SJSA1 (cell line): Measurements from ENCODE around the gene TGM6. TPM values are rescaled to one million over a fixed set of nuclear protein-coding genes. Genes with fewer than 3 reads are reported as not detected.

Experiments used
- DNase-seq, 2 experiments: peaks; one replicate each; pipeline ENCODE4 v3.0.0-alpha.2; 2015 to 2020; ENCODE audit warnings: low spot score in 2 of 2, low read depth in 1 of 2
- H3K27ac ChIP-seq: fragments of 250-450 bp; sonication (Bioruptor Pico); 2 replicates; pipeline ENCODE4 v1.5.1; 2020; ENCODE audit warnings: mild to moderate bottlenecking, moderate library complexity
- H3K27me3 ChIP-seq: fragments of 250-450 bp; sonication (Bioruptor Pico); replicated peaks from 2 replicates; pipeline ENCODE4 v1.5.1; 2020; ENCODE audit warnings: mild to moderate bottlenecking, moderate library complexity
- H3K36me3 ChIP-seq: fragments of 250-450 bp; sonication (Bioruptor Pico); 2 replicates; pipeline ENCODE4 v1.5.1; 2020; ENCODE audit warnings: mild to moderate bottlenecking
- H3K4me1 ChIP-seq: fragments of 250-450 bp; sonication (Bioruptor Pico); replicated peaks from 2 replicates; pipeline ENCODE4 v1.6.1; 2021; ENCODE audit warnings: mild to moderate bottlenecking
- H3K4me3 ChIP-seq: fragments of 250-450 bp; sonication (Bioruptor Pico); 2 replicates; pipeline ENCODE4 v1.5.1; 2020; ENCODE audit warnings: mild to moderate bottlenecking
- H3K9me3 ChIP-seq: fragments of 250-450 bp; sonication (Bioruptor Pico); replicated peaks from 2 replicates; pipeline ENCODE4 v1.5.1; 2020; ENCODE audit warnings: mild to moderate bottlenecking
- total RNA-seq: library from RNA; depleted of rRNA; stranded (reverse); fragments of >200 nt; shearing (Covaris generic); gene quantifications from 2 replicates; pipeline ENCODE4 v1.2.3, GENCODE V29; 2014

Gene TGM6
- total RNA-seq, 1 experiment from 2014 or later, result not detected

- Histone ChIP-seq H3K27ac (no peak overlapping the region), H3K27me3 (peaks cover 17% of the 10 kb centered on the region), H3K36me3 (no peaks in the 10 kb centered on the region), H3K4me3 (no peak overlapping the region), H3K9me3 (no peaks in the 10 kb centered on the region), H3K4me1 (no peaks in the 10 kb centered on the region)
- no peak for DNase-seq
Measured at GRCh38 chr20:2416541-2417212, 36.0 kb downstream of the TGM6 start.

DNA sequence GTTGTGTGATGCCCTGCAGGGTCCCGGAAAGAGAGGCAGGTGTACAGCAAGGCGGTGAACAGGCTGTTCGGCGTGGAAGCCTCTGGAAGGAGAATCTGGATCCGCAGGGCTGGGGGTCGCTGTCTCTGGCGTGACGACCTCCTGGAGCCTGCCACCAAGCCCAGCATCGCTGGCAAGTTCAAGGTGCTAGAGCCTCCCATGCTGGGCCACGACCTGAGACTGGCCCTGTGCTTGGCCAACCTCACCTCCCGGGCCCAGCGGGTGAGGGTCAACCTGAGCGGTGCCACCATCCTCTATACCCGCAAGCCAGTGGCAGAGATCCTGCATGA, 36.5 kb downstream of the TGM6 start:
- H3K4me1 ChIP-seq, result no peaks in the 10 kb centered on the region
- peaks cover 20% of the 10 kb centered on the region for H3K27me3 ChIP-seq
- H3K4me3 ChIP-seq, result no peak overlapping the region
- H3K27ac ChIP-seq, result no peak overlapping the region
- H3K36me3 ChIP-seq, result no peaks in the 10 kb centered on the region
- H3K9me3 ChIP-seq, result no peaks in the 10 kb centered on the region
- DNase-seq, result no peak

DNA sequence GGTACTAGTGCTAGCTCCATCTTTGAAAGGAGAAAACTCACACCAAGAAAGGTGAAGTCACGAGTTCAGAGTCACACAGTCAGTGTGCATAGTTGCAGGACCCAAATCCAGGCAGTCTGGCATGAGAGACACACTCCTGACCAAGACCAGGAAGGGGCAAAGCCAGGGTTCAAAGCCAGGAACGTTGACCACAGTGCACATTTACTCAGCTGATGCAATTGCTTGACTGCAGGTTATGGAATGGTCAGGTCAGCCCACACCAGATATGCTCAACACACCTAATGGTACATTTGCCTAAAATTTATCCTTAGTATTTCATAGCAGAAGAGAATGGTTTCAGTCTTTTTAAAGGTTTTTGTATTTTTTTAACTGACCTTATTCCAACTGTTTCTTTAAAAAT, 37.7 kb downstream of the TGM6 start:
- Histone ChIP-seq H3K27me3 (peaks cover 22% of the 10 kb centered on the region), H3K27ac (no peak overlapping the region), H3K4me1 (no peaks in the 10 kb centered on the region), H3K9me3 (no peaks in the 10 kb centered on the region), H3K4me3 (no peak overlapping the region), H3K36me3 (no peaks in the 10 kb centered on the region)
- no peak for DNase-seq

- Histone ChIP-seq H3K36me3 (no peaks in the 10 kb centered on the region), H3K4me1 (no peaks in the 10 kb centered on the region), H3K9me3 (no peaks in the 10 kb centered on the region), H3K4me3 (no peak overlapping the region), H3K27ac (no peak overlapping the region), H3K27me3 (peaks cover 23% of the 10 kb centered on the region; the same call in 1 of the 2 replicates)
- no peak for DNase-seq
Measured at GRCh38 chr20:2420510-2420909, 39.8 kb downstream of the TGM6 start.

DNA sequence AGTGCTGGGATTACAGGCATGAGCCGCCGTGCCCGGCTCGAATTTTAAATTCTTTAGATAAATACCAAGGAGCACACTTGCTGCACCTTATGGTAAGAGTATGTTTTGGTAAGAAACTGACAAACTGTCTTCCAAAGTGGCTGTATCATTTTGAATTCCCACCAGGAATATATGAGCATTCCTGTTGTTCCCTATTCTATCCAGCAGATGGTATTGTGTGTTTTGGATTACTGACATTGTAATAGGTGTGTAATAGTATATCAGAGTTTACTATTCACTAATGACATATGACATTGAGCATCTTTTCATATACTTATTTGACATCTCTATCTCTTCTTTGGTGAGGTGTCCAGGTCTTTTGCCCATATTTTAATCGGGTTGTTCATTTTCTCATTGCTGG, 40.5 kb downstream of the TGM6 start:
- Histone ChIP-seq H3K36me3 (no peaks in the 10 kb centered on the region), H3K27me3 (peaks cover 23% of the 10 kb centered on the region; the same call in 1 of the 2 replicates), H3K9me3 (no peaks in the 10 kb centered on the region), H3K4me1 (no peaks in the 10 kb centered on the region), H3K27ac (no peak overlapping the region), H3K4me3 (no peak overlapping the region)
- no peak for DNase-seq

- H3K4me3 ChIP-seq, result no peak overlapping the region
- H3K4me1 ChIP-seq, result no peaks in the 10 kb centered on the region
- H3K27me3 ChIP-seq, result peaks cover 12% of the 10 kb centered on the region; the same call in 1 of the 2 replicates
- no peaks in the 10 kb centered on the region for H3K36me3 ChIP-seq
- H3K27ac ChIP-seq, result no peak overlapping the region
- no peaks in the 10 kb centered on the region for H3K9me3 ChIP-seq
- DNase-seq, result no peak
Measured at GRCh38 chr20:2429051-2429450, 48.4 kb downstream of the TGM6 start.

DNA sequence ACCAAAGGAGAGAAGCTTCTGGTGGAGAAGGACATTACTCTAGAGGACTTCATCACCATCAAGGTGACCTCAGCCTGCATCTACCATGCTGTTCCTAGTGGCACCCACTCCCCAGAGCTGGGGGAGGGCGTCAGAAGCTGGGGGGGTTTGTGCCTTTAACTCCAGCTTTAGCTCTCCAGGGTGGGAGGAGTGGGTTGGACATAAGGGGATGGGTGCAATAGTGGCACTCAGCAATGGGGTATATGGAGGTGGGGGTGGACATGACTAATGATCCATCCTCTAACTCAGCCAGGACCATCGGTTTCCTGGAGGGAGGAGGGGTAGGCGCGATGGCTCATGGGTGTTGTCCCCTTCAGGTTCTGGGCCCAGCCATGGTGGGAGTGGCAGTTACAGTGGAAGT, 49.8 kb downstream of the TGM6 start:
- no peak for DNase-seq
- no peak overlapping the region for H3K4me3 ChIP-seq
- H3K27me3 ChIP-seq, result peaks cover 12% of the 10 kb centered on the region; the same call in 1 of the 2 replicates
- no peaks in the 10 kb centered on the region for H3K36me3 ChIP-seq
- no peaks in the 10 kb centered on the region for H3K9me3 ChIP-seq
- H3K27ac ChIP-seq, result no peak overlapping the region
- H3K4me1 ChIP-seq, result no peaks in the 10 kb centered on the region

DNA sequence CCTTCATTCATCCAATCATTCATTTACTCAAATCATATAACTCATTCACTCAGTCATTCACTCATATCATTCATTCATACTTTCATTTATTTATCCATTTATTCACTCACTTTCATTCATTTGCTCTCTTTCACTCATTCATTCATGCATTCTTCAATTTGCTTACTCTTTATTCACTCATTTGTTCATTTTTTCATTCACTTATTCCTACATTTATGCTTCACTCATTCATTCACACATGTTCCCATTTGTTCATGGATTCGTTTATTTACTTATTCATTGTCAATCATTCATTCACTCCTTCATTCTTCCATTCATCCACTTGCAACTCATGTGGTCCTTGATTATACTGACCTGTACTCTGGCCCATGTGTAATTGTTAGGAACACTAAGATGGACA, 50.5 kb downstream of the TGM6 start:
- DNase-seq, result no peak

GRCh38 chr20:2446845-2447244, 66.1 kb downstream of the TGM6 start:
- no peak overlapping the region for H3K4me3 ChIP-seq
- peaks cover 7% of the 10 kb centered on the region; the same call in 1 of the 2 replicates for H3K27me3 ChIP-seq
- no peak for DNase-seq
- H3K9me3 ChIP-seq, result no peaks in the 10 kb centered on the region
- no peaks in the 10 kb centered on the region for H3K36me3 ChIP-seq
- no peak overlapping the region for H3K27ac ChIP-seq
- H3K4me1 ChIP-seq, result no peaks in the 10 kb centered on the region

More for the DNA sequence above, 50.5 kb downstream of the TGM6 start:
- no peaks in the 10 kb centered on the region for H3K9me3 ChIP-seq
- H3K27me3 ChIP-seq, result peaks cover 12% of the 10 kb centered on the region; the same call in 1 of the 2 replicates
- no peaks in the 10 kb centered on the region for H3K4me1 ChIP-seq
- H3K27ac ChIP-seq, result no peak overlapping the region
- H3K36me3 ChIP-seq, result no peaks in the 10 kb centered on the region
- H3K4me3 ChIP-seq, result no peak overlapping the region

DNA sequence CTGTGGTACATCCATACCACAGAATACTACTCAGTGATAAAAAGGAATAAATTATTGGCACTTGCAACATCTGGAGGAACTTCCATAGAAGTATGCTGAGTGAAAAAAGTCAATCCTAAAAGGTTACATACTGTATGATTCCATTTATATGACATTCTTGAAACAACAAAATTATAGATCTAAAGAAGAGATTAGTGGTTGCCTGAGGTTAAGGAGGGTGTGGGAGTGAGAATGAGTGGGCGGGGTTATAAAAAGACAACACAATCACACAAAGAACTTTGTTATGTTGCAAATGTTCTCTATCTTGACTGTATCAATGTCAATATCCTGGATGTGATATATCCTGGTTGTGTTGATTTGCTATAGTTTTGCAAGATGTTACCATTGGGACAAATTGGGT, 68.7 kb downstream of the TGM6 start:
- H3K4me3 ChIP-seq, result no peak overlapping the region
- peaks cover 7% of the 10 kb centered on the region; the same call in 1 of the 2 replicates for H3K27me3 ChIP-seq
- H3K4me1 ChIP-seq, result no peaks in the 10 kb centered on the region
- no peaks in the 10 kb centered on the region for H3K36me3 ChIP-seq
- DNase-seq, result no peak
- no peaks in the 10 kb centered on the region for H3K9me3 ChIP-seq
- no peak overlapping the region for H3K27ac ChIP-seq

- Histone ChIP-seq H3K27me3 (peaks cover 7% of the 10 kb centered on the region; the same call in 1 of the 2 replicates), H3K36me3 (no peaks in the 10 kb centered on the region), H3K4me1 (no peaks in the 10 kb centered on the region), H3K9me3 (no peaks in the 10 kb centered on the region), H3K27ac (no peak overlapping the region), H3K4me3 (no peak overlapping the region)
- no peak for DNase-seq
Measured at GRCh38 chr20:2451422-2451821, 70.7 kb downstream of the TGM6 start.

DNA sequence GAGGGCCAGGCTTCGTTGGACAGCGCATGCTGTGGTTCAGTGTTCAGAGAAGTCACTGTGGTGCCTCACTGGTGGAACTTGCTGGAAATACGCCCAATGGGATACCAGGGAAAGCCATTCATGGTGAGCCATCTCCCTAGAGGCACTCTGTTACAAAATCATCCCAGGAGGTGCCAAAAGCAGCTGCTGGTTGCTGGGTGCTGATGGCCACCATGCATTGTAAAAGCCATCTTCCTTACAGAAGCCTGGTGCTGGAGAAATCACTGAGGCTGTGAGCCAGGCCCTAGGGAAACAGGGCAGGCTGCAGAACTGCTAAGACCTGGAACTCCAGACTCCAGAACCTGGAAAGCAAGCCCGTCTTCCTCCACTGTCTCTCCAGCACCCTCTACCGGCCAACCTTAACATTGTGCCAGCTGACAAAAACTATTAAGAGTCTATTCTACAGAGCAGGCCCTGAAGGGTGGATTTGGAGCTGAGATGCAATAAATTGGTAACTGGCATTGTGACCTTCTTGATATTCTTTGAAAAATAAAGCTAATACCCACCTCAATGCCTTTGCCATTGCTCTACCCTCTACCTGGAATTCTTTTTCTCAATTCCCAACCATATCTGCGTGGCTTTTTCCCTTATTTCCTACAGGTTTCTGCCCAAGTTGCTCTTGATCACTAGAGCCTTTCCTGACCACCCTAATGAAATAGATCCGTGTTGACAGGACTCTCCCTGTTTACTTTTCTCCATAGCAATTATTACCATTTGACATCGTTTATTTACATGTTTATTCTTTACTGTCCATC, 71.4 kb downstream of the TGM6 start:
- peak; percentile 57 to 81 for DNase-seq
- Histone ChIP-seq H3K9me3 (no peaks in the 10 kb centered on the region), H3K4me1 (no peaks in the 10 kb centered on the region), H3K27ac (no peak overlapping the region), H3K36me3 (no peaks in the 10 kb centered on the region), H3K27me3 (peaks cover 7% of the 10 kb centered on the region; the same call in 1 of the 2 replicates), H3K4me3 (no peak overlapping the region)

GRCh38 chr20:2453792-2454191, 73.1 kb downstream of the TGM6 start:
- Histone ChIP-seq H3K4me1 (no peaks in the 10 kb centered on the region), H3K36me3 (peaks cover 8% of the 10 kb centered on the region), H3K4me3 (no peak overlapping the region), H3K27ac (no peak overlapping the region), H3K9me3 (no peaks in the 10 kb centered on the region), H3K27me3 (peaks cover 7% of the 10 kb centered on the region; the same call in 1 of the 2 replicates)
- DNase-seq, result no peak

- DNase-seq, result no peak
- H3K36me3 ChIP-seq, result peaks cover 28% of the 10 kb centered on the region
Measured at GRCh38 chr20:2455771-2456497, 75.2 kb downstream of the TGM6 start.

More at GRCh38 chr20:2455771-2456497, 75.2 kb downstream of the TGM6 start:
- no peak overlapping the region for H3K27ac ChIP-seq
- H3K9me3 ChIP-seq, result no peaks in the 10 kb centered on the region
- H3K4me1 ChIP-seq, result no peaks in the 10 kb centered on the region
- no peak overlapping the region for H3K4me3 ChIP-seq
- no peaks in the 10 kb centered on the region for H3K27me3 ChIP-seq
